ENCODE measurements around the gene TBCCD1.

The TBCCD1 gene

GRCh38 chr3:186514296-186515002 is 52.7 kb downstream of the TBCCD1 start:
- DNase-seq (ENCODE audit: low read depth): no peak
- no peak overlapping the region for H3K4me3 ChIP-seq (ENCODE audit: control insufficient read depth, low read depth, low read length)
- TF ChIP-seq, protein P1, sequence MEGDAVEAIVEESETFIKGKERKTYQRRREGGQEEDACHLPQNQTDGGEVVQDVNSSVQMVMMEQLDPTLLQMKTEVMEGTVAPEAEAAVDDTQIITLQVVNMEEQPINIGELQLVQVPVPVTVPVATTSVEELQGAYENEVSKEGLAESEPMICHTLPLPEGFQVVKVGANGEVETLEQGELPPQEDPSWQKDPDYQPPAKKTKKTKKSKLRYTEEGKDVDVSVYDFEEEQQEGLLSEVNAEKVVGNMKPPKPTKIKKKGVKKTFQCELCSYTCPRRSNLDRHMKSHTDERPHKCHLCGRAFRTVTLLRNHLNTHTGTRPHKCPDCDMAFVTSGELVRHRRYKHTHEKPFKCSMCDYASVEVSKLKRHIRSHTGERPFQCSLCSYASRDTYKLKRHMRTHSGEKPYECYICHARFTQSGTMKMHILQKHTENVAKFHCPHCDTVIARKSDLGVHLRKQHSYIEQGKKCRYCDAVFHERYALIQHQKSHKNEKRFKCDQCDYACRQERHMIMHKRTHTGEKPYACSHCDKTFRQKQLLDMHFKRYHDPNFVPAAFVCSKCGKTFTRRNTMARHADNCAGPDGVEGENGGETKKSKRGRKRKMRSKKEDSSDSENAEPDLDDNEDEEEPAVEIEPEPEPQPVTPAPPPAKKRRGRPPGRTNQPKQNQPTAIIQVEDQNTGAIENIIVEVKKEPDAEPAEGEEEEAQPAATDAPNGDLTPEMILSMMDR (conservative IDR thresholded peaks at IDR 0.05; ENCODE audit: control insufficient read depth, insufficient read depth, low read depth, low read length): peak; percentile 39

GRCh38 chr3:186513386-186513785 is 53.8 kb downstream of the TBCCD1 start:
- H3K4me3 ChIP-seq (ENCODE audit: control insufficient read depth, low read depth, low read length): no peak overlapping the region
- no peak for DNase-seq (ENCODE audit: low read depth)
- TF ChIP-seq, protein P1 (conservative IDR thresholded peaks at IDR 0.05; ENCODE audit: control insufficient read depth, insufficient read depth, low read depth, low read length): no peak

GRCh38 chr3:186512570-186513302 is 54.4 kb downstream of the TBCCD1 start:
- DNase-seq (ENCODE audit: low read depth): no peak
- TF ChIP-seq, protein P1 (conservative IDR thresholded peaks at IDR 0.05; ENCODE audit: control insufficient read depth, insufficient read depth, low read depth, low read length): no peak
- H3K4me3 ChIP-seq (ENCODE audit: control insufficient read depth, low read depth, low read length): no peak overlapping the region

DNA sequence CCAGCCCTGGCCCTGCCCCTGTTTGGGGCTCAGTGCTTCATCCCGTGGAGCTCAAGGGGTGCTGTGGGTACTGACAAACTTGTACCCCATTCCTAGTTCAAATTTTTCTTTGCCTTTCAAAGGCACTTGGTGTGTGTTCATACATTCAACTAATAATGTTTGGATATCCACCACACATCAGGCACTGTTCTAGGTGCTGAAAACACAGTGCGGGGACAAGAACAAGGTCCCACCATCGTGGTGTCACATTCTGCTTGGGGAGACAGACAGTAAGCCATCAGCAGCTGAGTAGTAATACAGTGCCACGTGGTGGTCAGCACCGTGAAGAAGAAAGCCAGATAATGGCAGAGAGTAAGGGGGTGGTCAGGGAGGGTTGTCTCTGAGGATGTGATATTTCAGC is 55.4 kb downstream of the TBCCD1 start:
- TF ChIP-seq, protein P1 (conservative IDR thresholded peaks at IDR 0.05; ENCODE audit: control insufficient read depth, insufficient read depth, low read depth, low read length): no peak
- no peak for DNase-seq (ENCODE audit: low read depth)
- no peak overlapping the region for H3K4me3 ChIP-seq (ENCODE audit: control insufficient read depth, low read depth, low read length)

DNA sequence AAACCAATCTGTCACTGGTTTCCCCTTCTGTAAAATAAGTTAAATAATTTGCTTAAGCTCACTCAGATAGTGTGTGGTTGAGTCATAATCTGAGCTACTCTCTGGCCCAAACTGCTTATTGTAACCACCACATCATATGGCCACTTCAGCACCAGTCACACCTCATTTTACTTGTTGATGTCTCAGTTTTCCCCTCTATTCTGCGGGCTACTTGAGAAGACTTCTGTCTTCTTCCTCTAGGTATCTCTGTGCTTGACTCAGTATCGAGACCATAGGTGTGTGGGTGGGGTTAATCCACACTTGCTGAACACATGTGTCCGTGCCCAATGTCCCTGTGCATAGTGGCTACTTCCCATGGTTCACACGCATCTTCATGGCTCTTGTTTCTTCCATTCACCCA is 55.9 kb downstream of the TBCCD1 start:
- no peak for DNase-seq (ENCODE audit: low read depth)
- TF ChIP-seq, protein P1 (conservative IDR thresholded peaks at IDR 0.05; ENCODE audit: control insufficient read depth, insufficient read depth, low read depth, low read length): no peak
- no peak overlapping the region for H3K4me3 ChIP-seq (ENCODE audit: control insufficient read depth, low read depth, low read length)

- TF ChIP-seq, protein P1 (conservative IDR thresholded peaks at IDR 0.05; ENCODE audit: control insufficient read depth, insufficient read depth, low read depth, low read length): no peak
- no peak for DNase-seq (ENCODE audit: low read depth)
- H3K4me3 ChIP-seq (ENCODE audit: control insufficient read depth, low read depth, low read length): no peak overlapping the region
Observed at GRCh38 chr3:186510374-186511079, 56.6 kb downstream of the TBCCD1 start.
